Stimulated activated CD4-positive, alpha-beta T cell treated with anti-CD3 and anti-CD28 coated beads, Interleukin-15, amount 100 ng/mL, for 48 hours (primary cell): ENCODE measurements around the gene ABCF2.

Experiments used
- DNase-seq, 2 donors: peaks; one replicate each; pipeline ENCODE4 v3.0.0-alpha.2; 2020; ENCODE audit warnings: low read depth in 2 of 2

The ABCF2 gene

DNA sequence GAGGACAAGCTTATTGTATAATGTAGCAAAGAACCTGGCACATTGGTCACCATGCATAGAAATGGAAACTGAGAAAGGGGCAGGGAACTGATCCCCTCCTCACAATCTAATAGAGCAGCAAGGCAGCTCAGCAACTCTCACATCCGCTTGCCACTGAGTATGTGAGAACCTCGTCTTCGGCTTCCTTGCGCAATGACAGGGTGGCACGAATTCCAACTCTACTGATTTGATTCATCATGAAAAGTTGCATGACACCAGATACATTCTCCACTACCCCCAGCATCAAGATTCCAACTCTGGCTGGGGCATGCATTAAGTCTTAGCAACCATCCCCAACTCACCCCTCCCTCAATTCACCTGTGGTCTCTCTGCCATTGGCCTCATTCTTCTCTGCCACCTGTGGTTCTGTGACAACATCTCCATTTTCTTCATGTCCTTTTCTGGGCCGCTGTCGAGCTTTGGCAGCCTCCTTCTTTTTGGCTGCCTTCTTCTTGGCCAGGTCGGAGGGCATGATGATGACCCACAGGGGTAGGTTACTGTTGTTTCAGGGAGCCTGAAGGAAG is 976 bp downstream of the ABCF2 start:
- DNase-seq = no peak

DNA sequence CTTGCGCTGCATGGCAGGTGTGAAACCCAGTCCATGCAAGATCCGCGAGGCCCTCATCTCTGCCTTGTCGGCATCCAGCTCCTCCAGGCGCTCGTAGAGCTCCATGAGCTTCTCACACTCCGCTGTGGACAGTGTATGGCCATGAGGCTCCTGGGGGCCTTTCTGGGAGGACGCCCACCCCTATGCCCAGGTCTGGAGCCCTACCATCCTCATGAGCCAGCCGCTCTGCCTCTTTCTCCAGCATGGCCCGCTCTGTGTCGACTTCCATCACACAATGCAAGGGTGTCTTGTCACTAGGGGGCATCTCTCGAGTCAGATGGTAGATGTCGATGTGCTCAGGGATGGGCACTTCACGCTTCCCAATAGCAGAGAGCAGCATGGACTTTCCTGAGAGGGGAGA is 3.3 kb downstream of the ABCF2 start:
- no peak for DNase-seq

DNA sequence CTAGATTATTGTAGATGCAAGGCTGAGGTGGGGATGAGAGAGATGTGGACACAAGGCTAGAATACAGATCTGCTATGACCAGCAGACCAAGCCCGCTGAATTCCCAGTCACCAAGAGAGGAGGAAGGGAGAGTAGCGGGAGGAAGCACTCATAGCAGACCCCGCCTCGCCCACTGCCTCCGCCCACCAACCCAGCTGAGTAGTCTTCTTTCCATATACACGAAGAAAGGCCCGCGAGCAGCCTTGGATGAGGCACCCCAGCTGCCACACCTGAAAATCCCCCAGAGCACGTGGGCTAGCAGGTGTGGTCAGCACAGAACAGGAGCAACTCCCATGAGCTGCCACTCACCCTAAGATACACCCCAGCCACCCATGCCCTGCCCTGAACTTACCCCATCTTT is 8.8 kb downstream of the ABCF2 start:
- no peak for DNase-seq

DNA sequence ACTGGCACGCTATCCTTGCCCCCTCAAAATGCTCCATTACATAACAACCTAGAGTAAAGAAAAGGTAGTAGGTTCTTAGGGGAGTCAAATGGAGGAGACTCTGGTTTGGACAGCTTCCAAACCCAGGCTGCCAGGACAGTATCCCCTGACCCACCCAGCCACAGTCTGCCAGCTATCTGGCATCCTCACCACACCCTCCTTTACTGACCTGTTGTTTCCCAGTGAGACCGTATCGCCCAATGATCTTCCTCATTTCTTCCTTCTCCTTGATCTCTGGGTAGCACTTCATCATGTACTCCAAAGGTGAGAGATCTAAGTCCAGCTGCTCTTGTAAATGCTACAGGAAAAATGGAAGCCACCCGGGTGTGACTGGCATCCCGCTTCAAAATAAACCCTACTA is 11.6 kb downstream of the ABCF2 start:
- no peak for DNase-seq

DNA sequence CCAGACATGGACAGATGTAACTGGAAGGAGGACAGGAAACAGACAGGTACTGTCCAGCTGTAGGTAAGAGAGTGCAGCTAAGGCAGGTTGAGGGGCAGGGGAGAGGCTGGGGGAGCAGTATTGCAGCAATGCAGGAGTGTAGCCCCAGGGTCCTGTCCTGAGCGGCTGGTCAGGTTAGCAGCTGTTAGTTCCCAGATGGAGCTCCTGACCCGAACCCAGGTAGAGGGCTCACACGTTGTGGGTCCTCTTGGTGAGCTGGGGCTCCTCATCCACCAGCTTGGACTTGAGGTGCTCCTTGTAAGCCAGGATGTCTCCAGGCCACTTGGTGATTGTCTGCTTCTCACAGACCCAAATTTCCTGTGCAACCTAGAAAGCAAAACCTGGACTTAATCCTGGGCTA is 13.2 kb downstream of the ABCF2 start:
- no peak for DNase-seq

DNA sequence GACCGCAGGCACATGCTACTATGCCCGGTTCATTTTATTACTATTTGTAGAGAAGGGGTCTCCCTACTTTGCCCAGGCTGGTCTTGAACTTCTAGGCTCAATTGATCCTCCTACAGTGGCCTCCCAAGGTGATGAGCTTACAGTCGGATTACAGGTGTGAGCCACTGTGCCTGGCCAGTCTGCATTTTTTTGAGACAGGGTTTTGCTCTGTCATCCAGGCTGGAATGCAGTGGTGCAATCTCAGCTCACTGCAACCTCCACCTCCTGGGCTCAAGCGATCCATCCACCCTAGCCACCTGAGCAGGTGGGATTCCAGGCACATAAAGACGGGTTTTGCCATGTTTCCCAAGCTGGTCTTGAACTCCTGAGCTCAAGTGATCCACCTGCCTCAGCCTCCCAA is 14.4 kb downstream of the ABCF2 start:
- DNase-seq = no peak

DNA sequence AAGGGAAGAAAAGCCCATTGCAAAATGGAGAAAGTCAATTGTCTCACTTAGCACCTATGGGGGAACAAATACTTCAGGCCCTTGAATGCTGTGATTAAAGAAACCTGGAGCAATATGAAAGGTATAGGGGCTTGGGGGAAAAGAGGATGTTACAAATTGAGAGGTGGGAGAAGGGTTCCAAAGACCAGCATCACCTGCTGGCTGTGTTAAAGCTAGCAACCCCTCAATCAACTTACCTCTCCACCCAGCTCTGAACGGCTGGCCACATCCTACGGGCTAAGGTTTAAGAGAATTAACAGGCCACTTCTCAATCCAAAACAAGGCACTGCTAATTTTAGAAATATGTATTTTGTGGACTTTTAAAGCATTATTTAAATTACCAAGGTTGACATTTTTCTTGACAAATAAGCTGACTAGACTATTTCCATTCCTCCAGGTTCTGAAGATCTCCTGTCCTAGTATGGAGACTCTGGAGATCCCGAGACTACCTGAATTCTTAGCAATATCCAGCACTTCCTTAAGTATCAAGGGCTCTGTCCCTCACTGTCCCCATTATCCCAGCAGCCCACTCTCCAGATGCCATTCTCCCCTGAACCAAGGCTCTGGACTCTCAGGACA is 15.7 kb downstream of the ABCF2 start:
- no peak for DNase-seq

DNA sequence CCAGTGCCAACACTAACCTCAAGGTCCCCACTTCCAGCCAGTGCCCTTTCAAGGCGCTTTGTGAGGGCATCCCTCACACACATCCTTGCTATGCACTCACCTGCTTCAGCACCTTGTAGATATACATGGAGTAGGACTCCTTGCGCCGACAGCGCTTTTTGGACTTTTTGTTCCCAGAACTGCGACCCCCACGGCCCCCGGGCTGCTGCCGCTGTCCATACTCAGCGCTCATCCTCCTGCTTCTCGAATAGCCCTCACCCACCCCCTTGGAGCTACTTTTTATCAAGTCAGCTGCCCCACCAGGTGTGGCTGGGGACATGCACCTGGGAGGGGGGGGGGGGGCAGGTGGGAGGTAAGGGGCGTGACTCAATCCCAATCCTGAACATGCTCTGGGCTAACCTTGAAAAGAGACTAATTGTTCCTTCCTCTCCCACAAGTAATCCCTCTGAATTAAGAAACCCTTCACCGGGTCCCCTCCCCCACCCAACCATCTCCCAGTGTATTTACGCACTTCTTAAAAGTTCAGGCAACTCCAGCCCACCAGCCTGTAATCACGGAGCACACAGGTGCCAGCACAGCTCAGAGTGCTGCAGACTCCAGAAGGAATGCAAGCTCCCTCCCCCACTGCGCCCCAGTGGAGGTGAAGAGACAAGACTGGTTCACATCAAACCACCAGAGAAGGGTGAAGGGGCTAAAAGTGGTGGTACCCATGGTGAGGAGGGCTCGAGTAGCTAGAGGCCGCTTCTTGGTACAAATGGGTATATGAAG is 16.7 kb downstream of the ABCF2 start, which contains the start of gene H2BK1:
TSS of gene H2BK1 (minus strand) at position 402 of the 768 bp plus-strand sequence. CDS start at position 232, 170 bp downstream.
- no peak for DNase-seq

DNA sequence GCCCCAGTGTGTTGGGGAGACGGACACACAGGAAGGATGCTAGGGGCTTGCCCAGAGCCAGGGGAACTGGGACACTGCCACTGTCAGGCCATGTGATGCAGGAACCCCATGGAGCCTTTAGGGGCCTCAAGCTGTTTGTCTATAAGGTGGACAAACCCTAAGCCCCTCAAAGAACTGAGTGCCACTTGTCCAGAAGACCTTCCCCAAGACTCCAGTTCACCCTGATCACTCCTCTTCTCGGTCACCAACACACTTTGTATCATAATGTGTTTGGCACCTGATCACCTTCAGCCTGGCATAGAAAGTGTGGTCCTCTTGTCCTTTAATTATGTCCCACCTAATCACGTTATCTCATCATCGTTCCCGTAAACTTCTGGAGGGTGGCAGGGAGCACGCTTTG is 17.4 kb downstream of the ABCF2 start:
- DNase-seq = no peak

DNA sequence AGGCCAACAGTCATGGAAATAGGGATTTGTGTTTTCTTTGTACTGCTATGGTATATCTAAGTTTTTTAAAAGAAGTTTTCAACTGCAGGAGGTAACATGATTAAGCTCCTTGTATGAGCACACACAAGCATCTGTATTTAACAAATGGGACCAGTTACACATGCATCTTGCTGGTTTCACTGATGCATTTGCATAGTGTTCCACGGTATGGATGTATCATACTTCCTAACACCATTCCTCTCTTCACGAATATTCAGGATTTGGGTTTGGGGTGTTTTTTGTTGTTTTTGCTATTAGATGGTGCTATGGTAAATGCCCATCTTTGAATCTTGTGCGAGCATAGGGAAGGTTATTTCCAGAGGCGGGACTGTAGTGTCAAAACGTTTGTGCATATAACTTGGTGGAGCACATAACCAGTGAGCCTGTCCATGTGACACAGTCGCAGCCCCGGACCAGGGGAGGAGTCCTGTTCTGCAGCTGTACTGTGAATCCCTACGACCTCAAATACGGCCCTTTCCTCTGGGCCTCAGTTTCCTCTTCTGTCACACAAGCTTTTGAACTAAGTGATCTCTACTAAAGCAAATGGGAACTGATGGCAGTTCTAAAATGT is 18.6 kb downstream of the ABCF2 start:
- DNase-seq = no peak

DNA sequence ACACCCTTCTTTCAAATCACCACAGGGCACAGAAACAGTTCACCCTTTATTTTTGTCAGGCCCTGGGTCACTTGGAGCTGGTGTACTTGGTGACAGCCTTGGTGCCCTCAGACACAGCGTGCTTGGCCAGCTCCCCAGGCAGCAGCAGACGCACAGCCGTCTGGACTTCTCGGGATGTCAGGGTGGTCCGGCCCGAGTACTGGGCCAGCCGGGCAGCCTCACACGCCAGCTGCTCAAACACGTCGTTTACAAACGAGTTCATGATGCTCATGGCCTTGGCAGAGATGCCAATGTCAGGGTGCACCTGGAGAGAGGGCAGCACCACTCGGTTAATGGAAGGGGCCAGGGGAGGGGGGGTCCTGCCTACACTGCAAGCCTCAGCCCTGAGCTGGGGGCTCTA is 19.2 kb downstream of the ABCF2 start:
- DNase-seq = no peak

DNA sequence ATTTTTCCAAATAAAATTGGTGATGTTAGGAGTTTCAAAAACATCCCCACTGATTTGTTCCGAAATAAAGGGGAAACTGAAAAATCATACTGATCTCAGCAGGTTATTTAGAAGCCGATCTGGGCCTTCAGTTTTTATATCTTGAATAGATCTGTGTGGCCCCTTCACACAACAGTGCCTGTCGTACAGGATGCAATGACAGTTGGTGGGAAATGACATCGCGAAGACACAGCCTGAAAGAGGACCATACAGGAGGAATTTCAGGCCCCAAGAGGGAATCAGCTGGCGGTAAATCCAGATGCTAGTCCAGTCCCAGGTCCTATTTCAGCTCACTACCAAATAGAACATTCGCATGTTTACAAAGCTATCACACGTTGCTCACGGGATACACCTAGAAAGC is 19.7 kb downstream of the ABCF2 start:
- no peak for DNase-seq

DNA sequence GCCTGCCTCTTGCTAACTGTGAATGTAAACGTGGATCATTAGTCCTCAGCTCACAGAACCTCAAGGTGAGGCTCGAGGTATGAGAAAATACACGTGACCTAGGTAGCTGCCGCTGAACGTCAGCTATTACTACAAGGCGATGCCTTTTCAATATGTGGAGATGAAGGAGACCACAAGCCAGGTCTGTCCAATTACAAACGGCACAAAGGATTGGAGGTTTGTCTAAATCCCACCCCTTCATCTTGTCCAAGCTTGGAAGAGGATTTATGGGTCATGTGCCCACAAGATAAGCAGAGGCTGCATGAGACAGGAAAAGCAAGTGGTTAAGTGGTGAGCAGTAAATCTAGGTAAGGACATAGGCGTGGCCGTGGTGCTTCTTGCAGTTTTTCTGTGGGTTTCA is 20.1 kb downstream of the ABCF2 start:
- DNase-seq = no peak

DNA sequence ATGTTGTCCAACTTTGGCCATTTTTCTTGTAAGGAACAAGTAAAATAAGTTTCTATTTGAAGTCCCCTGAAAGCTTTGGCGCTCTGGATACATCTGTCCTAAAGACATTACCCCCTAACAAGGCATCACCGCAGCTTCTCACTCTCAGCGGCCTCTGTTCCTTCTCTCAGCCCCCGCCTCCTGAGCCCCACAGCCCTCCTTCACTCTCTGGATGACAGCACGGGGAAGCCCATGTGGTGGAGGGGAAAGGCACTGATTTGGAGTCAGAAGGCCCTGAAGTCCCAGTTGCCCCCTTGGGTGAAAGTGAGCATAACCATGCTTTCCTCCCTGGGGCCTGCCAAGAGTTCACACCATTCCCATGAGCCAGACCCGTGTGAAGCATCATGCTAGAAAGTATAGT is 21.3 kb downstream of the ABCF2 start:
- DNase-seq = no peak

DNA sequence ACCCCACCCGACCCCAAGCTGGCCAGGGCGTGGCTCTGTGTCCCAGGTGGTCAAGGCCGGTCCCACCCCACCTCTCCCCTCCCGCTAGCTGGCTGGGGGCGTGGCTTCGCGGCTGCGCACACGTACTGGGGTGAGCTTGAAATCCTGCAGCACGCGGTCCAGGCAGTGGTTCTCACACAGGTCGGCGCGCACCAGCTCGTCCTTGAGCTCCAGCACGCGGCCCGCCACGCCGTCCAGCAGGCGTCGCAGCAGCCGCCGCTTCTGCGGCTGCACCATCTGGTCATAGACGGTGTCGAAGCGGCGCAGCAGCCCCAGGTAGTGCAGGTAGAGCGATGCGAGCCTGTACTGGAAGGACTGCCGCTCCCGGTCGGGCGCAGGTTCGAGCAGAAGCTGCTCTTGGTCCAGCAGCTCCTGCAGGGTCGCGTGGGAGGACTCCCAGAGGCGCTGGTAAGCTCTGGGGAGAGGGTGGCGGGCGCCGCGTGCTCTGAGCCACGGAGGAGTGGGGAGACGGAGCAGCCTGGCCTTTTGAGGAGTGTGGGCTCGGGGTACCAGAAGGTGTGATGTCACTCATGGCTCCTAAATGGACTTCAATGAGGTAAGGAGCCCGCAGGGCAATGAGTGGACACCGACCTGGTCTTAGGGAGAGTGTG is 22.5 kb downstream of the ABCF2 start:
- DNase-seq = no peak

DNA sequence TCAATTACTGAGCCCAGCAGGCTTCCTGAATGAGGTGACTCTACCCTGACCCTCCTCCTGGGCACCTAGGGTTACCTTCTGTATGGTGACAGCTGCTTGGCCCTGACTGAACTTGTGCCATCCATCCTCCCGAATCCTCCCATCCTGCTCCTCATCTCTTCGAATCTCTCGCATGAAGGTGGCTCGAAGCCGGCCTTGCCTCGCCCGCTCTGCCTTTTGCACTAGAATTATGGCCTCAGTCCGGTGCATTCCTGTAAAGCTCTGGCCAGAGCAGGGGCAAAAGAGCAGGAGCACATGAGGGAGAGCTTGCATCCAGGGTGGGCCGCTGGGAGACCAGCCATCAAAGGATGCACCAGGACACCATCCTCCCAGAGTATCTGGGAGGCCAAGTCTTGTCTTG is 24.2 kb downstream of the ABCF2 start:
- no peak for DNase-seq

DNA sequence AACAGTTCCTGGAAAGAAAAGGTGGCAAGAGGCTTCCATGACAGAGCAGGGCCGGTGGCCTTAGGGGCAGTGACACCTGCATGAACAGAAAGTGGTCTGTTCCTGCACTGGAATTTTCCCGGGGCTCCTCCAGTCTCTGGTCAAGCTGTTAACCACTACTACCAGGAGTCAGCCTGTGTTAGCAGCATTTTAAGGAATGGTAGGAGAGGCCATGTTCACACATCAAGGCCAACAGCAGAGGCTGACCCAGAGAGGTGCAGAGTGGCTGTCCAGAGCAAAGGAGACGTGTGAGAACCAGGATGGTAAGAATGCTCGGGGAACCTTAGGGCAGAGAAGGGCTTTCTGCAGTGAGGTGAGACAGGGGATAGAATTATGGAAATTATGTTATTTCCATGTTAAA is 25.3 kb downstream of the ABCF2 start:
- DNase-seq = no peak

DNA sequence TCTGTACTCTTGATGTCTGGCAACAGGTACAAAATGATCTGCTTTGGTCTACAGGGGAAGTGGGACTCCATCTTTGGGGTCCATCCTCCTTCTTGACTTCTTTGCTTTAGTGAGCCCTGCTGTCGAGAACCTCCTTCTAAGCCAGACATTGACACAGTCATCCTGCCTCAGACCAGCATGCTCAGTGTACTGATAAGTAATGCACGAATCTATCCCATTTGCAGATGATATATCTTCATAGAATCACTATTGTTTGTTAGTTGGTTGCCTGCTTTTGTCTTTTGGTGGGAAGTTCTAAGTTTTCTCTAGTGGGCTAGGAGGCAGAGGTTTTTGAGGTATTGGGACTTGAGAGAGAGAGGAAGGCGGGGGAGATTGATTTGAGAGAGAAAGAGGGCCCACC is 25.7 kb downstream of the ABCF2 start:
- no peak for DNase-seq

DNA sequence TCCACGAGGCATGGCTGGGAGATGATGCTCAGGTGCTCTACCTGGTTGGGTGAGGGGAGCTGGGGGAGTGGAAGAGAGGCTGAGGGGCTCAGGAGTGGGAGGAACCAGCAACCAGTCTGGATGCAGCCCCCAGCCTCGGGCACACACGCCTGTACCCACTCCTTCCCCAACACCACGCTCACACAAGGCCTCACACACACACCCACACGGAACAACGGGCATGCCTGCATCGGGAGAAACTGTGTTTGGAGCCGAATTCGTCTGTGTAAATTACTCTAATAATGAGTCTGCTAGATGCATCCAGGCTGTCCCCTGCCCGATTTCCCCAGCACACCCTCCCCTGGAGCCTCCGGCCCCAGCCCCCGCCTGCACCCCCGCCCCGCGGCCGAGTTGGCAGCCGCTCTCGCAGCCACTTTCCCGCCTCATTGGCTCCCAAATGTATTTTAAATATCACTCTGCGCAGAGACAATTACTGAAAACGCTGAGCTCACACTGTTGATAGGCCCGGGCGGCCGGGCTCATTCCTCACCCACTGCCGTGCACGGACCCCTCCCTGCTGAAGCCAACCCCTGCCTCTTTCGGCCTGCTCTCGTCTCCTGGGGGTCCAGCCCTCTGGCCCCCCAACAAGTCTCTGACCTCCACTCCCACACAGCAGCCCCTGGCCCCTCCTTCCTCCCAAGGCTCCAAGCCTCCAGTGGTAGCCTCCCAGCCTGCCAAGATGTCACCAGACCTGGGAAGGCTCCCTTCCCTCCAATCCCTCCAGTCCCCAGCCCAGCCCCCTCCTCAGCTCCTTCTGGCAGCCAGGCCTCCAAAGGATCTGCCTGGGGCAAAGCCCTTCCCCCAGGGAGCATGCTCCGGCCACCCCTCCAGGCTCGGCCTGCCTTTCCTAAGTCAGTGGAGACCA is 27.8 kb downstream of the ABCF2 start:
- no peak for DNase-seq

DNA sequence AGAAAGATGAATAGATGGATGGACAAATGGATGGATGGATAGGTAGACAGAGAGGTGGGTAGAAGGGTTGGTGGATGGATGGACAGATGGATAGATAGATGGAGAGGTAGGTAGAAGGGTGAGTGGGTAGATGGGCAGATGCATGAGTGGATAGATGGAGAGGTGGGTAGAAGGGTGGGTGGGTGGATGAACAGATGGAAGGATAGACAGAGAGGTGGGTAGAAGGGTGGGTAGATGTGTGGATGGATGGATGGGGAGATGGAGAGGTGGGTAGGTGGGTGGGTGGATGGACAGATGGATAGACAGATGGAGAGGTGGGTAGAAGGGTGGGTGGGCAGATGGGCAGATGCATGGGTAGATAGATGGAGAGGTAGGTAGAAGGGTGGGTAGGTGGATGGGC is 29.1 kb downstream of the ABCF2 start:
- DNase-seq = no peak
